M059J (cell line): Measurements from ENCODE around the gene CHMP4B. TPM values are rescaled to one million over a fixed set of nuclear protein-coding genes. Genes with fewer than 3 reads are reported as not detected.

Experiments used
- DNase-seq: peaks from one replicate; pipeline ENCODE4 v3.0.0-alpha.2; 2012; ENCODE audit warnings: low read depth
- total RNA-seq: library from RNA; depleted of rRNA; stranded (reverse); fragments of >200 nt; shearing (Covaris generic); gene quantifications from 2 replicates; pipeline ENCODE4 v1.2.3, GENCODE V29; 2014

The CHMP4B gene
- total RNA-seq, 1 experiment from 2014 or later = 81.9 TPM

DNA sequence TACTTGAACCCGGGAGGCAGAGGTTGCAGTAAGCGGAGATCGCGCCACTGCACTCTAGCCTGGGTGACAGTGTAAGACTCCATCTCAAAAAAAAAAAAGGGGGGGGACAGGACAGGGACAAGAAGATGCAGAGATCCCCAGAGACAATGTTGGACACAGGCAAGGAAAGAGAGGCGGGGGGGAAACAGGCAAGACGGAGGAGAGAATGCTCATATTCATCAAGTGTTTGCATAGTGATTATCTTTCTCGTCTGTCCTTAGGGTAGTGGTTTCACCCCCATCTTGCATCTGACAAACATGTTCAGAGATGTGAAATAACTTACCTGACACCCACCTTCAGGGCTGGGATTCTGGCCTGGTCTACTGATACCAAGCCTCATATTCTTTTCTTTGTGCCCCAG, 29.0 kb downstream of the CHMP4B start:
- DNase-seq = no peak

DNA sequence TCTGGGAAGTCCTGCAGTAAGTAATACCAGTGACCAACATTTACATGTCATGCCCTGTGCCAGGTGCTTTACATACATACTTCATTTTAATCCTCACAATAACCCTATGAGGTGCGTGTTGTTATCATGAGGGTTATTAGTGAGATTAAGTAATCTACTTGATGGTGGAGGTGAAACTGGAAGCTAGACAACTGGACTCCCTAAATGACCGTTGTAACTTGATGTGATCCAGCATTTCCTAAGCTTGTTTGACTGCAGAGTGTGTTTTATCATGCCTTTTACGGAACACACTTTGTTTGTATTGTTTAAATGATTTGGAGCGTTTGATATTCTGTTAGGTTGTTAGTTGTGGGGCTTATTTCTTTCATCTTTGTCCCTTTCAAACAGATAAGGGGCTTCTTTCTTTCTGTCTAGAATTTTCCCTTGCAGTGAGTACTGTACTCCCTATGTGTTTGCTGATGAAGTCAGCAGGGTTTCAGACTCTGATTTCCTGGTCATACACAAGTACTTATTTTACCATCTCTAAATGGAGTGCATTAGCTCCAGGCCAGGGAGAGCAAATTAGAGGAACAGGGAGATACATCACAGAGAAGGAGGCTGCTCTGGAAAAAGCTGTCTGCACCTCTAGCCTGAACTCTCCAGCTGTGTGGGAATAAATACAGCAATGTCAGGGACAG, 29.7 kb downstream of the CHMP4B start:
- DNase-seq = no peak

DNA sequence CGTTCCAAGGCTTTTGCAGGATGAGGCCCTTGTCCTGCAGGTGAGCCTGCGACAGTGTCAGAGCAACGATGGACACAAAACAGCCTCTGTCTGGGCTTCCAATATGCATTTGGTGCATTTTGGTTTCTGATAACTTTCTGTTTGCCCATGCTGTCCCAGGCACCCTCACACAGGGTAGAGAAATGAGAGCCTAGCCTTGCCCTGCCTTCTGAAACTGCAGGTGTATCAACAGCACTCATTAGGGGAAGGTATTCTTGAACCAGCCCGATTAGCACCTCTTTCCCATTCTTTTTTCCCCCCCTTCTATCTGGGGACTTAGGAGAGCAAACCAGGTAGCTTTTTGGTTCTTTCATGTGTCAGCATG, 30.3 kb downstream of the CHMP4B start:
- no peak for DNase-seq

DNA sequence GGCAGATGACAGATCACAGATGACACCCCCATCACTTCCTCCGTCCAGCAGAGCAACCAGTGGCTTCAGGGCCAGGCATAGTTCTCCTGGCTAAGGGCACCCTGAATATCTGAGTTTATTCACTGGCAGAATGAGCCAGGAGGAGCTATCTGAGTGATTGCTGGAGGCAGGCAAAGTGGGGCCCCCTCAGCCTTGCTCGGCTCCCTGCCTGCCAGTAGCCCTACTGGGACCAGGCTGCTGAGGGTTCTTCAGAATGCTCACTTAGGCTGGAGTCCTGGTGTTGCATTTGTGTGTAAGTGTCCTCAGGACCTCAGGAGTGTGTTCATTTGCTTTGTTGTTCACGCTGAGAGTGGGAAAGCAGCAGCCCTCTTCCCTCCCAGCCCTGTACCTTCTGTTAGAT, 31.2 kb downstream of the CHMP4B start:
- DNase-seq = no peak

DNA sequence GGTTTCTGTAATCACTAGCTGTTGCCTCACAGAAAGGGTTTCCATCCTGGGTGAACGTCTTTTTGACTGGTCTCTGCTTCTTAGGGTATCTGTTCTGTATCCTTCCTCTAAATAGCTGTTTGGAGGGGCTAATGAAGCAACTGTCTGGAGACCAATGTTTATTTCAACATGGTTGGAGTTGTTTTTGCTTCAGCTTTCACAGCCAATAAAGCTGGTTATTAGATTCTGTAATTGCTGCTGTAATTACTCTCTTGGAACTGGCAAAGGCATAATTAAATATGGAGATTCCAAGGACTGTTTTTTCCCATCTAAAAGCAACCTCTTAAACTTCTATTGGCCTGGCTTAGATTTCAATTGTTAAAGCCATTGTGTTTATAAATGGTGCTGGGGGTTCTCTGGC, 31.9 kb downstream of the CHMP4B start:
- no peak for DNase-seq

DNA sequence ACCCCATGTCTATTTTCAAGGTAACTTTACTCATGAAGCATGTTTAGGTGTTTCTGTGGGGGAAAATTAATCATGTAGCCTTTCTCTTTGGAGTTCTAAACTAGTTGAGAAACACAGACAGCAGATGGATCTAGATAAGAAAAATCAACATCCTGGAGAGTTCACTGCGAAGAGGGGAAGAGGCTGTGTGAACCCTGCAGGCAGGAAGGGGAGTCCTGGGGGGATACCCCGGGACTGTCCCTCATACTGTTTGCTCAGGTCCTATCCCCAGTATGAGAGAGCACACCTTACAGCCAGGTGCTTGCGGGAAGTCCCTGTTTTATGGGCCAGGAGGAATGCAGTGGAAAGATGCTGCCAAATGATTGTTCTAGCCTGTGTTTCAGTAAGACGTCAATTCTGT, 32.7 kb downstream of the CHMP4B start:
- no peak for DNase-seq

DNA sequence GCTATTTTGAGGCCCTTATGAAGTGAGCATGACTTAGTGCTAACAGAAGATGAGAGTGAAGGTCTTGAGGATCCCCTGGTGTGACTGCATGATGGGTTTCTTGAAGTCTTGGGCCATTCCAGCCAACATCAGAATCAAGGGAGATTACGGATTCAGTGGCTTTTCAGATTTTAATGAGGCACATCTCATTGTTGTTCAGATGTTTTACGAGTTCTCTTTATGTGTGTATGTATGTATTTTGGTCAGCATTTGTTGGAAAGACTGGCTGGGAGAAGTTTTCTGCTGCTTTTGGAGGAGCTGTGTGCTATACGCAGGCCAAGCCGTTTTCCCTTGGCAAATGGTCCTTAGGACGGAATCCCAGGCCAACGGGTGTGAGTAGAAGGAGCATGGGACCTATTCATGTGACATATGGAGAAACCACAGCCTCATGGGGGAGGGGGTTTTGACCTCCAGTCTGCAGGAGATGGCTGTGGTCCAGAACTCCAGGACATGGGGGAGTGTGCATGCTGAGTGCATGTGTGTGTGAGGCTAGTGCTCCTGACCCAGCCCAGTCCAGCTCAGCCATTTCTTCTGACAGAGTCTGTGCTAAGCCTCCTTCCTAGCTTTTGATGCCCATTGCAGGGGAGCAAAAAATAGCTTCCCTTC, 35.3 kb downstream of the CHMP4B start:
- DNase-seq = no peak

DNA sequence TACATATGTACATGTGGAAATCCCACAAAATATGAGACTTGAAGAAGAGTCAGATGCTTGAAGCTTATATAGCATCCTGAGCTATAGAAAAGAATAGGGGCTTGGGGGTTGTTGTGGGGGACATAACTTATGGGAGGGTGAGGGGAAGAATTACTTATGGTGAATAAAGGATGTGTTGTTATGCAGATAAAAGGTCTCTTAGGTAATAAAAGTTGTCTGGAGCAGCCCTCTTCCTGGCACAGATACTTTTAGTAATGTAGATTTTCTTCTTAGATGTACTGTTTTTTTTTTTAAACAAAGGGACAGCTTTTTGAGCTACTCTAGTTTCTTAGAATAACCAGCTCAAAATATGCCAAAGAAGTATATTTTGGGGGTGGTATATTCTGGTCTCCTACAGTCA, 35.9 kb downstream of the CHMP4B start:
- no peak for DNase-seq

DNA sequence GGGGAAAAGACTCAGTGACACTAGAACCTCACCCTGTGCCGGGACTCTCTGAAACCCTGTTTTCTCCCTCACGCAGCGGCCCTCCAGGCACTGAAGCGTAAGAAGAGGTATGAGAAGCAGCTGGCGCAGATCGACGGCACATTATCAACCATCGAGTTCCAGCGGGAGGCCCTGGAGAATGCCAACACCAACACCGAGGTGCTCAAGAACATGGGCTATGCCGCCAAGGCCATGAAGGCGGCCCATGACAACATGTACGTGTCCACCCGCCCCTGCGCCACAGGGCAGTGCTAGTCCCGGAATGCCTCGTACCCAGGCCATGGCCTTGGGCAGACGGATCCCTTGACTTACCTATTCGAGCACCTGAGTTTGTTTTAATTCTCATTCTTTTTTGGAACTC, 37.2 kb downstream of the CHMP4B start:
- DNase-seq = no peak

DNA sequence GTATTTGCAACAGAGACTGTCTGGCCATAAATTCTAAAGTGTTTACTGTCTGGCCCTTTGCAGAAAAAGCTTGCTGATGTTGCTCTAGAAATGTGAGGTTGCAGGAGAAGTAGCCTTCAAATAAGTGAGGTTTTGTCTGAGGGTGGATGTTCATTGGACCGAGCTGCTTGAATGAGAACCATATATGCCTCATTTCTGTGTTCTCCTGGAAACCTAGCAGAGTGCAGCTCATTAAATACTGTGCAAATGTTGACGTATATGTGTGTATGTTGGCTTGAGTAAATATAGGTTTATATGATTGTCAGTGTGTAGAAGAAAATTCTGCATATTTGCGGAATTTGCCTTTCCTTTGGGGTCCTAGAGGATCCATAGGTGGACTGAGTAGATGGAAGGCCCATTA, 39.0 kb downstream of the CHMP4B start:
- no peak for DNase-seq

DNA sequence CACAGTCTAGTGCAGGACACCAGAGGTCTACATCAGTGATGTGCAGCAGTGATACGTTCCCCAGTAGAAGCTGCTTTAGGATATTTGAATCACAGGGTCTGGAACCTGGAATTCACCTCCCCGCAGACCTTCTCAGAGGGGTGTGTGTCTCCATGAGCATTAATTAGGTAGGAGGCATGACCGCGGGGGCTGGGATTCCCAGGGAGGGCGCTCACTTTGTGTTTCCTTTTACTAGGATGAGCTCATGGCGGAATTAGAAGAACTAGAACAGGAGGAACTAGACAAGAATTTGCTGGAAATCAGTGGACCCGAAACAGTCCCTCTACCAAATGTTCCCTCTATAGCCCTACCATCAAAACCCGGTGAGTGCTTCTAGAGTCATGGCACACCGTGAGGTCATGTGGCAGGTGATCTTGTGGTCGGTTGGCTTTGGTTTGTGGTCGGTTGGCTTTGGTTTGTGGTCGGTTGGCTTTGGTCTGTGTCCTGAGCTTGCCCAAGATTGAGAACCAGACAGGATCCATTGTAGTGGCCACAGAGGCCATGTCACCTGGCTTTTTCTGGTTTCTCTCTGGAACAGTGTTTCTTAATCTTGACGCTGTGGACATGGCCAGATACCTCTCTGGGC, 40.8 kb downstream of the CHMP4B start:
- peak; percentile 28 for DNase-seq

DNA sequence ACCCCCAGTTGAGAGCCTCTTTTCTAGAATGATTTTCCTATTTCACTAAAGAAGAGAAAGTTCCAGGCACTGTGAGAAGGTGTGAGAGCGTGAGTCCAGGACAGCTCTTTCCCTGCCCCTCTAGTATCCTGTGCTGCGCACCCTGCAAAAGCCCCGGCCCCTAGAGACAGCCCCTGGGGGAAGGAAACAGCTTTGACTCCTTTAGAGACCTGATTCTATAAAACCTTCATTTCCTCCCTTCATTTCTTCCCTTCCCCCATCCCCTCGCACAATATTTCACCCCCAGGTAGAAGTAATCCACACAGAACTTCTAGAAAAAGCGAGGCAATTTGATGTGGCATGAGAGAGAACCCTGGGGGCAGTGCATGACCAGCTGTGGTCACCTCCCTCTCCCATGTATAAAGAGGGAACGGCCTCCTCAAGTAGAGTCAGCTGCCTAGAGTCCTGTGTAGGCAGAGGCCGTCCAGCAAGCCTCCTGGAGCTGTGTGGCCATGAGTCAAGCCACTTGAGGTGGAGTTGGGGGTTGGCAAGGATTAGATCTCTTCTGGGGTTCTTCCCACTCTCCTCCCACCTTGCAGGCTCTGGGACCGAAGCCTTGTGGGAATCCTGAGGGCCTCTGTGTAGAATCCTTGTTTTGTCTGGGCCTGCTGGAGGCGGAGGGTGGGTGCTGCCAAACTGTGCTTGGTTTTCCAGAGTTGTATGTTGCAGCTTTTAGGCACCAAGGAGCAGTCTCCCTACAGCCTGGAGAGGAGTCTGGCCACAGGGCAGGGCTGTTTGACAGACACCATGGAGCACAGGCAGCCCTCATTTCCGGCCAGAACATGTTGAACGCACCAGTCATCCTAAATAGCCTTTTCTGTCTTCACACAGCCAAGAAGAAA, 41.7 kb downstream of the CHMP4B start:
- no peak for DNase-seq

DNA sequence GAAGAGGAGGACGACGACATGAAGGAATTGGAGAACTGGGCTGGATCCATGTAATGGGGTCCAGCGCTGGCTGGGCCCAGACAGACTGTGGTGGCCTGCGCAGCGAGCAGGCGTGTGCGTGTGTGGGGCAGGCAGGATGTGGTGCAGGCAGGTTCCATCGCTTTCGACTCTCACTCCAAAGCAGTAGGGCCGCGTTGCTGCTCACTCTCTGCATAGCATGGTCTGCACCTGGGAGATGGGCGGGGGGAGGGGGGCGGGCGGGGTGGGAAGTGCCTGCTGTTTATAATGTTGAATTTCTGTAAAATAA, 42.3 kb downstream of the CHMP4B start:
- no peak for DNase-seq

DNA sequence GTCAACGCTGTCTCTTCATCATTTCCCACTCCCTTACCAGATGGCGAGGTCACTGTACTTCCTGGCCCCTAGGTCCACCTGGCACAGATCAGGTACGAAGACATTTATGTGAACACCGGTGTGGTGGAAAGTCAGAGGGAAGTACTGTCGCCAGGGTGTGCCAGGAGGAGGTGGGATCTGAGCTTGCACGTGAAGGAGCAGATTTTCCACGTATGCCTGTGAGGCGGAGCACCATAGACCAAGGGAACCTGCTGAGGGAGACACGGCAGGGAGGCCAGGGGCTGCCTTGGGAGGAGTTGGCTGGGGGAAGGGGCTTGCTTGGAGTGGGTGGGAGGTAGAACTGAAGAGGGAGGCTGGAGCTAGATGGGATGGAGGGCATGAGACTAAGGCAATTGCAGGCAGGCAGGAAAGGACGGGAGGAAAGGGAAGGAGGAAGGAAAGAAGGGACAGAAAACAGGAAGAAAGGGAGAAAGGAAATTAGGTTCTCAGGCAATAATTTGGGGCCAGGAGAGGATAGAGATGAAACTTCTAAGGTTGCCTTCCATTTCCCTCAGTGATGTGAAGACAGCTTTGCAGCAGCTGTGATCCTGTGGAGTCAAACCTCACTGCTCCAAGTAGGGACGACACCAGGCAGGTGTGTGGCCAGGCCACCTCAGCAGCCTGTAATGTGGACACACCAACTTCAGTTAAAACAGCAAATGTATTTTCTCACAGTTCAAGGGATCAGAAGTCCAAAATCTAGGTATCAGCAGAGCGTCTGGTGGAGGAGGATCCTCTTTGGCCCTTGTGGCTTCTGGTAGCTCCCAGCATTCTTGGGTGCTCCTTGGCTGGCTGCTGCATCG, 46.8 kb downstream of the CHMP4B start:
- no peak for DNase-seq

DNA sequence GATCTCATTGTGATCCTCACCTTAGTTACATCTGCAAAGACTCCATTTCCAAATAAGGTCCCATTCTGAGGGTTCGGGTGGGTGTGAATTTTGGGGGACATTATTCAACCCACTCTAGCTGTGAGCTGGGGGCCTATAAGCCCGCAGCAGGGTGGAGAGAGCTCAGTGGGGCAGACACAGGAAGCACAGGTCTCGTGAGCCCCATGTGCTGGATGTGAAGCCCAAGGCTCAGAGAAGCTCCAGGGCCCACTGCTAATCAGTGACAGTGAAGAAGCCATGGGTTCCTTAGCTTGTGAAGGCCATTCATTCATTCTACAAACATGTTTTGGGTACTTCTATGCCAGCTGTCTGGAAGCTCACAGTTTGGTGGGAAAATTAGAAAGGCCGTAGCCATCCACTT, 47.5 kb downstream of the CHMP4B start:
- DNase-seq = no peak

DNA sequence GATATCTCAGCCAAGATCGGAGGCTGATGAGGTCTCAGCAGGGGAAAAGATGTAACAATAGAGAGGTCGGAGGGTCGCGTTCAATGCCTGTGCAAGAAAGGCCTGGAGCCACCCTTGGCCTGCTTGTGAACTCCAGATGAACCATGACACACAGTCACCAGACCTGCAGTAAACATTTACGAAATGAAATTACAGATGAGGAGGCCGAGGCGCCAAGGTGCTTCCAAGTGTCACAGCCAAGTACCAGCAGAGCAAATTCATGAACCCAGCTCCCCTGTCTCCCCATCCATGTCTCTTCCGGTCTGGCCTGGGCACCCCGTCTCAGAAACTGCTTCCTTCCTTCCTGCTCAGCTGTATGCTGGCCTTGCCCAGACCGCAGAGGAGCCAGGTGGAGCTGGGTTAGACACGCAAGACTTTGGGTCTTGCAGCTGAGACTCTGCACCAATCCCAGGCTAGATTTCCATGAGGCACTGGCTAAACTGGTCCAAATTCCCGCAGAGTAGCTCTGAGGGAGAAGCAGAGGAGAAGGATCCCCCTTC, 48.1 kb downstream of the CHMP4B start:
- peak; percentile 46 for DNase-seq

DNA sequence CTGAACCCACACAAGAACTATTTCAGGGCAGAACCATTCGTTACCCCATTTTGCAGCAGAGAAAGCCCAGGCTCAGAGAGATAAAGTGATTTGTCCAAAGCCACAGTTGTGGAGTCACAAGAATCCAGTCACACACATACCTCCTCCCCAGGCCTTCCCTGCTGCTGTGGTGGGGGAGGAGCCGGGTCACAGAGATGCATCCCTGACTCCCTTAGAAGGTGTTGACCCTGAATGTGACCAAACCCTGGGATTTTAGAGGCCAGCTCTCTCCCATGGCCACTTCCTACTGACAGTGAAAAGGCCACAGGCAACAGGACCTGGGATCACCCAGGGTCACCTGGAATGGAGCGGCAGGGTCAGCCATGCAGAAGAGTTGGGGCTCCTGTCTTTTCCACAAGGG, 48.6 kb downstream of the CHMP4B start:
- DNase-seq = no peak

DNA sequence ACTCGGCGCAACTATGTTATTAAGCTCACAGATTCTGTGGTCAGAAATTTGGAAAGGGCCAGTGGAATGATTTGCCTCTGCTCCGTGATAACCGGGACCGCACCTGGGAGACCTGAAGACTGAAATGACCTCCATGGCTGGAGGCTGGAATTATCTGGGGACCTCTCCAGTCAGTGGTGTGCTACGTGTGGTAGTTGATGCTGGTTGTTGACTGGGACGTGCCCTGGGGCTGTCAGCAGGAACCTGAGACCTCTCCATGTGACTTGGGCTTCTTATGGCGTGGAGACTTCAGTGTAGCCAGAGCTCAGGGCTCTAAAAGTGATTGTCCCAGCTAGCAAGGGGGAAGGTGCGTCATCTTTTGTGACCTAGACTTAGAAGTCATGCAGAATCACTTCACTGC, 50.3 kb downstream of the CHMP4B start:
- no peak for DNase-seq

DNA sequence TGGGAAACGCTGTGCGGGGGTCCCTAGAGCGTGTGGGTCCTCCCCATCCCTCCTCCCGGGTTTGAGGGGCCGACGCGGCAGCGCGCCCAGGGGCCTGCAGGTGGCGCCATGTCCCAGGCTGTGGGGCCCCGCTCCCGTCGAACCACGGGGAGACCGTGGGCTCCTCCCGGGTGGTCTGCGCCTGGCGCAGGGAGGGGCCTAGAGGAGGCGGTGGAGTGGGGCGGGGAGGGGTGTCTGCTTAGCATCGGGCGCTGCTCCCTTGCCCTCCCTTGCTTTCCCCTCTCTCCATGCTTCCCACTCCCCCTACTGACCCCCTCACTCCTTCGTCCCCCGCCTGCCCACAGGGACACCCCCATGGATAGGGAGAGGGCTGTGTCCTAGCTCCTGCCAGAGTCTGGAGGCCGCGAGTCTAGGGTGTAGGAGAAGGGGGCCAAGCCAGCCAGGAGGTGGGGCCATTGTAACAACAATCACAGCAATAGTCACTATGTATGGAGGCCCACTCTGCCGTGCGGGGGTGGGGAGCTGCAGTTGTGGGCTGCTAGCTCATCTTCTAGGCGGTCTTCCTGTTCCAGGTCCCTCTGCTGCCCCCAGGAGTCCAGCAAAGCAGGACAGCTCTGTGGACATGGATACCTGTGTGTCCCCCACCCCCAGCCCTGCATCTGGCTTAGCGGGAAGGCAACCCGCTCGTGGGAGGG, 51.7 kb downstream of the CHMP4B start:
- DNase-seq = peak; percentile 73

DNA sequence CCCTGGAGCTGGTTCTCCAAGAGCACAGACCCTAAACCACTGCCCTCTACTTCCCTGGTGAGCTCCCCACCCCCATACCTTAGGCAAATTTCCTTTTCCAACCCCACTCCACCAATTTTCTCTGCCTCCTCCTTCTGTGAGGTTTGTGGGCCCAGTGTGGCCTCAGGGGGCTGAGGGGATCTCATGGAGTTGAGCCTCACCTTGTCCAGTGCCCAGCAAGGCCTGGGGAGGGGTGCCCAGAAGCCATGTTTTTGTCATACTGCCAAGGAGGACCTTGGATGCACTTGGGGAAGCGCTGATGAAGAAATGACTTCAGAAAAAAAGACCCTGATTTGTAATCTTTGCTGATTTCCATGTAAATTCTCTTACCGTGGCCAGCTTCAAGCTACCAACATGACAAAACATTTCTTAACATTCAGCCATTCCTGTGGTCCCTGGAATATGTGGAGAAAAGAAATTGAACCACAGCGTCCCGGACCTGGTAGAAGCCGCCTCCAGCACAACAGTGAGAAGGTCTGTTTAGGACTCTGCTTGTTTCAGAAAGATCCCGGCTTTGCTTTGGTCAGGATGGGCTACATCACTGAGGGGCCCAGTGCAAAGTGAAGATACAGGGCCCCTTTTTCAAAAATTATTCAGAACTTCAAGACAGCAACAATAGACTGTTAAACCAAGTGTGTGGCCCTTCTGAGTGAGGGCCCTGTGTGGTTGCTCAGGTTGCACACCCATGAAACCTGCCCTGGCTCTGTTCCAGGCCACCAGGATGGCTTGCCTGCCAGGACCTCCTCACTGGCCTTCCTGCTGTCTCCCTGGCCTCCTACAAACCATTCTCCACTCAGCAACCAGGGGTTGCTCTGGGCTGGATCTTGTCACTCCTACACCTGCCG, 52.5 kb downstream of the CHMP4B start:
- no peak for DNase-seq
